Measurements from ENCODE around the gene ZNF18.

ZNF18 gene

GRCh38 chr17:11997147-11997971 is at the start of gene ZNF18:
TSS of gene ZNF18 (minus strand) at chr17:11997475. CDS start at chr17:11992829, 4,646 bp downstream.
- H3K9me3 Mint-ChIP-seq = no peaks in the 10 kb centered on the region
- peak within 1 kb of the TSS; percentile 90 for H3K4me3 Mint-ChIP-seq
- H3K27me3 Mint-ChIP-seq (ENCODE audit: low read depth) = peaks cover under 1% of the 10 kb centered on the region
- H3K36me3 Mint-ChIP-seq (ENCODE audit: low read depth) = peaks cover 3% of the 10 kb centered on the region
- peaks cover 23% of the 10 kb centered on the region for H3K4me1 Mint-ChIP-seq (ENCODE audit: low read depth)
- peak within 1 kb of the TSS; percentile 89 for H3K27ac Mint-ChIP-seq

GRCh38 chr17:12046786-12047185 is 49.5 kb upstream of the ZNF18 start:
- H3K27me3 Mint-ChIP-seq (ENCODE audit: low read depth) = no peaks in the 10 kb centered on the region
- peaks cover 16% of the 10 kb centered on the region for H3K4me1 Mint-ChIP-seq (ENCODE audit: low read depth)
- no peaks in the 10 kb centered on the region for H3K9me3 Mint-ChIP-seq
- no peak overlapping the region for H3K4me3 Mint-ChIP-seq
- peaks cover 1% of the 10 kb centered on the region for H3K36me3 Mint-ChIP-seq (ENCODE audit: low read depth)
- no peak overlapping the region for H3K27ac Mint-ChIP-seq

- peaks cover 5% of the 10 kb centered on the region for H3K36me3 Mint-ChIP-seq (ENCODE audit: low read depth)
- no peak overlapping the region for H3K27ac Mint-ChIP-seq
- peaks cover 17% of the 10 kb centered on the region for H3K4me1 Mint-ChIP-seq (ENCODE audit: low read depth)
- H3K9me3 Mint-ChIP-seq = no peaks in the 10 kb centered on the region
- no peak overlapping the region for H3K4me3 Mint-ChIP-seq
- no peaks in the 10 kb centered on the region for H3K27me3 Mint-ChIP-seq (ENCODE audit: low read depth)
Observed at GRCh38 chr17:12043702-12044101, 46.4 kb upstream of the ZNF18 start.

DNA sequence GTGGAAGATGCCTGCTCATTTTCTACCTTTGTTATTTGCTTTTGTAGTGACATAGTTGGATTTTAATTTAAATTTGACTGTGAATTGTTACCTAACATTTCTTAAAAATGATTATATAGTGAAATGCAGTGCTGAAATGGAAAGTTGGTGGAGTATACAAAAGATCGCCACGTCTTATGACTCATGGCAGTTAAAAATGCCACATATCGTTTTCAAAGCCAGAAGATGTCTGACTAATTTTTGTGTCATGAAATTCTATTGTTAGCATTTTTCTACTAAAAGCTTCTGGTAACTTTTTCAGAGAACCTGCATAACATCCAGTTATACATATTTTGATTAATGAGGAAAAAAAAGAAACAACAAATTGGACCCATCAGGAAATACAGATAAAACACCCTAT is 44.0 kb upstream of the ZNF18 start:
- Mint-ChIP-seq H3K9me3 (no peaks in the 10 kb centered on the region), H3K4me1 (ENCODE audit: low read depth) (peaks cover 14% of the 10 kb centered on the region), H3K36me3 (ENCODE audit: low read depth) (peaks cover 6% of the 10 kb centered on the region), H3K27me3 (ENCODE audit: low read depth) (no peaks in the 10 kb centered on the region), H3K4me3 (no peak overlapping the region), H3K27ac (no peak overlapping the region)

GRCh38 chr17:12040478-12040877 is 43.2 kb upstream of the ZNF18 start:
- Mint-ChIP-seq H3K4me1 (ENCODE audit: low read depth) (peaks cover 13% of the 10 kb centered on the region), H3K36me3 (ENCODE audit: low read depth) (peaks cover 6% of the 10 kb centered on the region), H3K4me3 (no peak overlapping the region), H3K27me3 (ENCODE audit: low read depth) (no peaks in the 10 kb centered on the region), H3K9me3 (no peaks in the 10 kb centered on the region), H3K27ac (no peak overlapping the region)

- no peaks in the 10 kb centered on the region for H3K27me3 Mint-ChIP-seq (ENCODE audit: low read depth)
- peaks cover 8% of the 10 kb centered on the region for H3K36me3 Mint-ChIP-seq (ENCODE audit: low read depth)
- H3K27ac Mint-ChIP-seq = no peak overlapping the region
- peaks cover 8% of the 10 kb centered on the region for H3K4me1 Mint-ChIP-seq (ENCODE audit: low read depth)
- H3K4me3 Mint-ChIP-seq = no peak overlapping the region
- H3K9me3 Mint-ChIP-seq = no peaks in the 10 kb centered on the region
Observed at GRCh38 chr17:12037970-12038369, 40.7 kb upstream of the ZNF18 start.

- Mint-ChIP-seq H3K4me1 (ENCODE audit: low read depth) (peaks cover 6% of the 10 kb centered on the region), H3K36me3 (ENCODE audit: low read depth) (peaks cover 3% of the 10 kb centered on the region), H3K27ac (no peak overlapping the region), H3K4me3 (no peak overlapping the region), H3K27me3 (ENCODE audit: low read depth) (no peaks in the 10 kb centered on the region), H3K9me3 (no peaks in the 10 kb centered on the region)
Observed at GRCh38 chr17:12035673-12036072, 38.4 kb upstream of the ZNF18 start.

DNA sequence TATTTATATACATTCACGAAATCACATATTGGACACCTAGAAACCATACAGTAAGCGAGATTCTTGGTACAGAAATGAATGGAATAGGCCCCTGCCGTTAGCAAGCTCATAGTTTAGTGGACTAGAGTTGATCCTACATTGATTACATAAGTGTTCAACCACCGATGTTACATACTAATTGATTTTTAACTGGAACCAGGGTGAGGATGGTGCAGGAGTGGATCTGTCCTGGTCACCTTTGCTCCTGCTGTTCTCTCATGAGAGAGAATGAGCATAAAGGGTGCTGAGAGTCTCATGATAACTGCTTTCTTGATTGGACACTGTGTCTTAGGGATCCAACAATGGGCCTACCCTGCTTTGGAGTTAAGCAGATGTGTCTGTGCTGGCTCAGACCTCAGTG is 37.3 kb upstream of the ZNF18 start:
- Mint-ChIP-seq H3K27me3 (ENCODE audit: low read depth) (no peaks in the 10 kb centered on the region), H3K4me3 (no peak overlapping the region), H3K27ac (no peak overlapping the region)

GRCh38 chr17:12028611-12029010 is 31.3 kb upstream of the ZNF18 start:
- Mint-ChIP-seq H3K4me1 (ENCODE audit: low read depth) (peaks cover 12% of the 10 kb centered on the region), H3K9me3 (no peaks in the 10 kb centered on the region), H3K27ac (no peak overlapping the region), H3K36me3 (ENCODE audit: low read depth) (peaks cover 1% of the 10 kb centered on the region), H3K27me3 (ENCODE audit: low read depth) (no peaks in the 10 kb centered on the region), H3K4me3 (no peak overlapping the region)

More for the DNA sequence above, 37.3 kb upstream of the ZNF18 start:
- Mint-ChIP-seq H3K9me3 (no peaks in the 10 kb centered on the region), H3K4me1 (ENCODE audit: low read depth) (peaks cover 9% of the 10 kb centered on the region), H3K36me3 (ENCODE audit: low read depth) (peaks cover 3% of the 10 kb centered on the region)

DNA sequence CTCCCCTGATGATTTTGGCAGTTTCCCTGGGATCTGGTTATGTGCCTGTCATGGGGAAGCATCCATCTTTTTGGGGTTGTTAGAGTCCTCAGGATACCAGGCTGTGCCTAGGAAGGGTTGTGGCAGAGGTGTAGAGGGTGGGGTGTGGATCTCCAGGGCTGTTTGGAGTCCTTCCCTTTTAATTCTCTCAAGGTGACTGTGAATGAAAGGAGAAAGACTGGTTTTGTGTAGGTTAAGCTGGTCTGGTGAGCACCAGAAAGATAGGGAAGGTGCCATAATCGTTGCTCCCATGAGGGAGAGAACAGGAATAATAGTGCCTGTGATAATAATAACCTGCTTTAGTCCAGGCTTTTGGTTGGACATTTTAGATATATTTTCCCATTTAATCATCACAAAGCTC is 30.4 kb upstream of the ZNF18 start:
- H3K27me3 Mint-ChIP-seq (ENCODE audit: low read depth) = no peaks in the 10 kb centered on the region
- peaks cover 16% of the 10 kb centered on the region for H3K4me1 Mint-ChIP-seq (ENCODE audit: low read depth)
- no peaks in the 10 kb centered on the region for H3K9me3 Mint-ChIP-seq
- peaks cover 1% of the 10 kb centered on the region for H3K36me3 Mint-ChIP-seq (ENCODE audit: low read depth)
- no peak overlapping the region for H3K27ac Mint-ChIP-seq
- H3K4me3 Mint-ChIP-seq = no peak overlapping the region

GRCh38 chr17:12024327-12024726 is 27.1 kb upstream of the ZNF18 start:
- no peak overlapping the region for H3K4me3 Mint-ChIP-seq
- H3K27ac Mint-ChIP-seq = no peak overlapping the region
- peaks cover 1% of the 10 kb centered on the region for H3K36me3 Mint-ChIP-seq (ENCODE audit: low read depth)
- H3K9me3 Mint-ChIP-seq = no peaks in the 10 kb centered on the region
- H3K27me3 Mint-ChIP-seq (ENCODE audit: low read depth) = peaks cover 8% of the 10 kb centered on the region
- H3K4me1 Mint-ChIP-seq (ENCODE audit: low read depth) = peaks cover 24% of the 10 kb centered on the region

DNA sequence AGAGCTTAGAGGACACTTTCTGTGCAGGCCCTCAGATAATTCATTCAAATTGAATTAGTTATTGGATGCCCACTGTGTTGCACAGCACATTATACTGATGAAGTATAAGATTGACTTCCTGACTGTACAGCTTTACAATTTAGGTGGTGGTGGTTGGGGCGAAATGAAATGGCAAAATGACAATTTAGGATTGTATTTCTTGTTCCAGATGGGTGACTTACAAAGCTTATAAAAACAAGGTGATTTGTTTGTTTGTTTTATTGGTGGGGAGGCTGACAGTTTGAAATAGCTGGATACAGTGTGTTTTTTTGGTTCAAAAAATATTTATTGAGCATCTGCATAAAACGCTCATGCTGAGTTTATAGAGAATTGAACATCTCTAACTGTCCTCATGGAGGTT is 25.0 kb upstream of the ZNF18 start:
- Mint-ChIP-seq H3K36me3 (ENCODE audit: low read depth) (no peaks in the 10 kb centered on the region), H3K9me3 (no peaks in the 10 kb centered on the region), H3K27me3 (ENCODE audit: low read depth) (peaks cover 17% of the 10 kb centered on the region), H3K4me1 (ENCODE audit: low read depth) (peaks cover 24% of the 10 kb centered on the region), H3K27ac (no peak overlapping the region), H3K4me3 (peak overlapping the region; percentile 65)

DNA sequence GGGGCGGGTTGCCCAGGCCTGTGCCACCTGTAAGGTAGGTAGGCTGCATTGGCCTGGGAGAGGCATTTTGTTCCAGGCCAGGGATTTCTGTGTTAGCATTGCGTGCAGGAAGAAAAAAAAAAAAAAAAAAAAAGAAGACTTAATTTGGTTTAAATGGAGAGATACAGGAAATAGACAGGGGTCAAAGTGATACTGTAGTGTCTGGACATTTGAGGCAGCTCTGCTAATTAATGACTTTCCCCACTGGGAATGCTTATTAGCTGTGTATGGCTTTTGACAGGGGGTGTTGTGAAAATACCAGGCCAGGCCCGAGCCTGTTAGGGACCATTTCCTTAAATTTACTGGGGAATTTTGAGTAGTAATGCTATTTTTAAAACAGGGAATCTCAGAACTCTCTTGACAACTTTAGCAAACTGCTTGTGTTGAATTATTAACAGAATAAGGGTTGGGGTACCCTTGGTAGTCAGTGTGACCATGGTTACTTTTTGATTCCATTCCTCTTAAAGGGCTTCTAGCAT is 24.4 kb upstream of the ZNF18 start:
- Mint-ChIP-seq H3K27ac (peak overlapping the region; percentile 20), H3K4me3 (peak overlapping the region; percentile 65), H3K27me3 (ENCODE audit: low read depth) (peaks cover 17% of the 10 kb centered on the region), H3K36me3 (ENCODE audit: low read depth) (no peaks in the 10 kb centered on the region), H3K4me1 (ENCODE audit: low read depth) (peaks cover 24% of the 10 kb centered on the region), H3K9me3 (no peaks in the 10 kb centered on the region)

GRCh38 chr17:12020642-12021622 is 23.7 kb upstream of the ZNF18 start, which contains the start of gene MAP2K4:
TSS of gene MAP2K4 (plus strand) at chr17:12020877. CDS start at chr17:12020887, 10 bp downstream.
- Mint-ChIP-seq H3K36me3 (ENCODE audit: low read depth) (no peaks in the 10 kb centered on the region), H3K27me3 (ENCODE audit: low read depth) (peaks cover 17% of the 10 kb centered on the region), H3K4me1 (ENCODE audit: low read depth) (peaks cover 22% of the 10 kb centered on the region), H3K4me3 (peak within 1 kb of the TSS; percentile 73), H3K27ac (peak within 1 kb of the TSS; percentile 49), H3K9me3 (no peaks in the 10 kb centered on the region)

Data from T-helper 1 cell treated with Interleukin-12 subunit alpha and Interleukin-12 subunit beta and Interleukin-4 antibody, amounts not matched to agents 30 μg/mL and 1 μg/mL, for 36 hours (primary cell).